Vagina (tissue), 2 donors: ENCODE data around the gene GAL3ST1.

ENCODE experiments used
- POLR2A ChIP-seq, 2 donors: fragments of 450-650 bp; IDR thresholded peaks; one replicate each; pipeline ENCODE4 v1.6.1; 2017; ENCODE audit warnings: antibody characterized with exemption in 2 of 2, mild to moderate bottlenecking in 2 of 2, moderate library complexity in 2 of 2
- POLR2AphosphoS5 ChIP-seq, 2 donors: sonication (generic); formaldehyde crosslinking; IDR thresholded peaks; one replicate each; pipeline ENCODE4 v1.9.0; 2017; ENCODE audit warnings: antibody characterized with exemption in 2 of 2, mild to moderate bottlenecking in 2 of 2, low read depth in 1 of 2; ENCODE audit not compliant: insufficient read depth in 1 of 2
- TF ChIP-seq, protein P1 (sequence below), 3 experiments: fragments of 450-650 bp in 2 of 3; fragments of 200-600 bp in 1 of 3; sonication (generic) in 1 of 3; IDR thresholded peaks; one replicate each; pipeline ENCODE4 v1.5.1; 2017 to 2019; ENCODE audit warnings: antibody characterized with exemption in 3 of 3, mild to moderate bottlenecking in 2 of 3, moderate library complexity in 2 of 3

DNA sequence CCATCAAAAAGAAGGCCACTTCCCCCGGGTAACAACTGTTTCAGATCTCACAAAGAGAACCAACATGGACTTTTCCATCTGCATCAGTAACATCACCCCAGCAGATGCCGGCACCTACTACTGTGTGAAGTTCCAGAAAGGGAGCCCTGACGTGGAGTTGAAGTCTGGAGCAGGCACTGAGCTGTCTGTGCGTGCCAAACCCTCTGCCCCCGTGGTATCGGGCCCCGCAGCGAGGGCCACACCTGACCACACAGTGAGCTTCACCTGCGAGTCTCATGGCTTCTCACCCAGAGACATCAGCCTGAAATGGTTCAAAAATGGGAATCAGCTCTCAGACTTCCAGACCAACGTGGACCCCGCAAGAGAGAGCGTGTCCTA is 31.7 kb downstream of the GAL3ST1 start:
- TF ChIP-seq POLR2A (IDR thresholded peaks at IDR 0.05) (no peak), POLR2AphosphoS5 (IDR thresholded peaks at IDR 0.05; ENCODE audit: insufficient read depth in 1 of 2, low read depth in 1 of 2) (no peak)
- TF ChIP-seq, protein P1, sequence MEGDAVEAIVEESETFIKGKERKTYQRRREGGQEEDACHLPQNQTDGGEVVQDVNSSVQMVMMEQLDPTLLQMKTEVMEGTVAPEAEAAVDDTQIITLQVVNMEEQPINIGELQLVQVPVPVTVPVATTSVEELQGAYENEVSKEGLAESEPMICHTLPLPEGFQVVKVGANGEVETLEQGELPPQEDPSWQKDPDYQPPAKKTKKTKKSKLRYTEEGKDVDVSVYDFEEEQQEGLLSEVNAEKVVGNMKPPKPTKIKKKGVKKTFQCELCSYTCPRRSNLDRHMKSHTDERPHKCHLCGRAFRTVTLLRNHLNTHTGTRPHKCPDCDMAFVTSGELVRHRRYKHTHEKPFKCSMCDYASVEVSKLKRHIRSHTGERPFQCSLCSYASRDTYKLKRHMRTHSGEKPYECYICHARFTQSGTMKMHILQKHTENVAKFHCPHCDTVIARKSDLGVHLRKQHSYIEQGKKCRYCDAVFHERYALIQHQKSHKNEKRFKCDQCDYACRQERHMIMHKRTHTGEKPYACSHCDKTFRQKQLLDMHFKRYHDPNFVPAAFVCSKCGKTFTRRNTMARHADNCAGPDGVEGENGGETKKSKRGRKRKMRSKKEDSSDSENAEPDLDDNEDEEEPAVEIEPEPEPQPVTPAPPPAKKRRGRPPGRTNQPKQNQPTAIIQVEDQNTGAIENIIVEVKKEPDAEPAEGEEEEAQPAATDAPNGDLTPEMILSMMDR (IDR thresholded peaks at IDR 0.05): no peak
